HUES6 (cell line): ENCODE results near the gene TOE1.

ENCODE experiments used
- H3K27ac ChIP-seq: 2 replicates; pipeline ENCODE4 v1.7.0; 2013; ENCODE audit warnings: low read depth, mild to moderate bottlenecking, low read length, inconsistent platforms
- H3K27me3 ChIP-seq: 2 replicates; pipeline ENCODE4 v1.6.1; 2013; ENCODE audit warnings: low read length; ENCODE audit not compliant: control insufficient read depth, insufficient read depth
- H3K36me3 ChIP-seq: 2 replicates; pipeline ENCODE4 v1.6.1; 2013; ENCODE audit warnings: low read length; ENCODE audit not compliant: control insufficient read depth, insufficient read depth
- H3K4me1 ChIP-seq: 2 replicates; pipeline ENCODE4 v1.6.1; 2013; ENCODE audit warnings: low read length; ENCODE audit not compliant: control insufficient read depth, insufficient read depth
- H3K4me3 ChIP-seq: 2 replicates; pipeline ENCODE4 v1.5.1; 2013; ENCODE audit warnings: low read depth, low read length
- H3K9ac ChIP-seq: one replicate; pipeline ENCODE4 v1.6.1; 2013; ENCODE audit warnings: mild to moderate bottlenecking, low read length
- H3K9me3 ChIP-seq: 2 replicates; pipeline ENCODE4 v1.6.1; 2013; ENCODE audit warnings: low read depth, low read length; ENCODE audit not compliant: control insufficient read depth, insufficient read depth

The TOE1 gene

DNA sequence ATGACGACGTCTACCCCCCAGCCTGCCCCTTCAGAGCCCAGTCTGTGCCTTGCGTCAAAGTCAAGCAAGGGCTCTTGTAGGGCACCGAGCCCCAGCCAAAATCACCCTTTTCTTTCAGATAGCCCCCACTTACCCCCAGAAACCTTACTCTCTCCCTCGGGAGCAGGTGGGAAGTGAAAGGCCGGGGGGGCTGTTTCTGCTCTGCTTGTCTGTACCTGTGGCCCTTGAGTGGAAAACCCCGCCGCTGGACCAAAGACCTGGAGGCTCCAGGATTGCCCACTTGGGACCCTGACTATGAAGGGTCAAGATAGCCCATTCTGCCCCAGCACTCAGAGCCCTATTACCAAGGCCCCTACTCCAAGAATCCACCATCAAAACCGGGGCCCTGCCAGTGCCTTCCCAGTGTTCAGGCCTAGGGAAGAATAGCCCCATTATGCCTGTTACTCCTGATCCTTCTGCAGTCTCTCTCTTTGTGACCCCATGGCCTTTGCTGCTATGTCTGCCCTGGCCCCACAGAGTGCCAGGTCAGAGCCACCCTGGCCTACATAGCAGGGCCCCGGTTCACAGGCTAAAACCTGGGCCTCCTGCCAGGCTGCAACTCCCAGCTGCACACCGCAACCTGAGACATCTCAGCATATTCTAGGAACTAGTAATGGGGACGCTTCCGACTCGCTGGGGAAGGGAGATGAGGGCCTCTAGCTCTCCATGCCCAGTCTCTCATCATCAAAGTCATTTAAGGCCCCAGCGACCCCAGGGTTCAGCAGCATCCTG, 35.5 kb upstream of the TOE1 start:
- Histone ChIP-seq H3K4me3 (peak overlapping the region; percentile 82), H3K27ac (peak overlapping the region; percentile 87; the same call in 1 of the 2 replicates), H3K27me3 (no peaks in the 10 kb centered on the region), H3K9me3 (no peaks in the 10 kb centered on the region), H3K9ac (peak overlapping the region; percentile 90), H3K4me1 (peaks cover 47% of the 10 kb centered on the region), H3K36me3 (no peaks in the 10 kb centered on the region)

DNA sequence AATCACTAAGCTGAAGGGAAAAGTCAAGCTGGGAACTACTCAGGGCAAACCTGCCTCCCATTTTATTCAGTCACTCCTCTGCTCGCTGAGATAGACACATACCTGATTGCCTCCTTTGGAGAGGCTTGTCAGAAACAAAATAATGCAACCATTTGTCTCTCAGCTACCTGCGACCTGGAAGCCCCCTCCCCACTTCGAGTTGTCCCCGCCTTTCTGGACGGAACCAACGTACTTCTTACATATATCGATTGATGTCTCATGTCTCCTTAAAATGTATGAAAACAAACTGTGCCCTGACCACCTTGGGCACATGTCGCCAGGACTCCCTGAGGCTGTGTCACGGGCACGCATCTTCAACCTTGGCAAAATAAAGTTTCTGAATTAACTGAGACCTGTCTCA, 34.7 kb upstream of the TOE1 start:
- Histone ChIP-seq H3K4me1 (peaks cover 47% of the 10 kb centered on the region), H3K27ac (peak overlapping the region; percentile 15; the same call in 1 of the 2 replicates), H3K9me3 (no peaks in the 10 kb centered on the region; the same call in 1 of the 2 replicates), H3K4me3 (no peak overlapping the region), H3K36me3 (no peaks in the 10 kb centered on the region), H3K9ac (peak overlapping the region; percentile 90), H3K27me3 (no peaks in the 10 kb centered on the region)

DNA sequence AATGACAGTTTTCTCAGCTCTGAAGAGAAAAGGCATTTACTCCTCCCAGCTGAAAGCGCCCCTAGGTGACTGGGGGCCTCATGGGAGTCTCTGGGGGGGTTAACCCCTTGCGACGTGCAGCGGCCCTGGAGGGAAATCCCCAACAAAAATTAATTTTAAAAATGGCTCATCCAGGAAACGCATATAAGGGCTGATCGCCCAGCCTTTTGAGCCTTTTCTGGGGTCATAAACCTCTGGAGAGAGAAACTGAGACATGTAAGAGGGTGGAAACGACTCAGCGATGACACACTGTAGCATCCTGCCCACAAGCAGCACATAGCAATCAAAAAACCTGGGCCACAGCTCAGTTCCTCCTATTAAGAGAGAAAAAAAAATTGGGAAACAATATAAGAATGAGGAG, 33.7 kb upstream of the TOE1 start:
- peak overlapping the region; percentile 64; the same call in 1 of the 2 replicates for H3K27ac ChIP-seq
- peak overlapping the region; percentile 90 for H3K9ac ChIP-seq
- peak overlapping the region; percentile 29; the same call in 1 of the 2 replicates for H3K4me3 ChIP-seq
- no peaks in the 10 kb centered on the region for H3K36me3 ChIP-seq
- H3K27me3 ChIP-seq, result no peaks in the 10 kb centered on the region
- H3K4me1 ChIP-seq, result peaks cover 47% of the 10 kb centered on the region
- H3K9me3 ChIP-seq, result peaks cover 4% of the 10 kb centered on the region; the same call in 1 of the 2 replicates

GRCh38 chr1:45306905-45307304, 33.1 kb upstream of the TOE1 start:
- Histone ChIP-seq H3K36me3 (no peaks in the 10 kb centered on the region), H3K27me3 (no peaks in the 10 kb centered on the region), H3K9me3 (peaks cover 4% of the 10 kb centered on the region; the same call in 1 of the 2 replicates), H3K27ac (peak overlapping the region; percentile 64; the same call in 1 of the 2 replicates), H3K4me3 (peak overlapping the region; percentile 29; the same call in 1 of the 2 replicates), H3K4me1 (peaks cover 42% of the 10 kb centered on the region), H3K9ac (no peak overlapping the region)

- H3K4me3 ChIP-seq, result no peak overlapping the region
- no peaks in the 10 kb centered on the region; the same call in 1 of the 2 replicates for H3K4me1 ChIP-seq
- H3K36me3 ChIP-seq, result peaks cover 15% of the 10 kb centered on the region; the same call in 1 of the 2 replicates
- H3K27me3 ChIP-seq, result no peaks in the 10 kb centered on the region
- H3K27ac ChIP-seq, result peak overlapping the region; percentile 83; the same call in 1 of the 2 replicates
- H3K9me3 ChIP-seq, result peaks cover 4% of the 10 kb centered on the region; the same call in 1 of the 2 replicates
- no peak overlapping the region for H3K9ac ChIP-seq
Measured at GRCh38 chr1:45314266-45314665, 25.7 kb upstream of the TOE1 start.

DNA sequence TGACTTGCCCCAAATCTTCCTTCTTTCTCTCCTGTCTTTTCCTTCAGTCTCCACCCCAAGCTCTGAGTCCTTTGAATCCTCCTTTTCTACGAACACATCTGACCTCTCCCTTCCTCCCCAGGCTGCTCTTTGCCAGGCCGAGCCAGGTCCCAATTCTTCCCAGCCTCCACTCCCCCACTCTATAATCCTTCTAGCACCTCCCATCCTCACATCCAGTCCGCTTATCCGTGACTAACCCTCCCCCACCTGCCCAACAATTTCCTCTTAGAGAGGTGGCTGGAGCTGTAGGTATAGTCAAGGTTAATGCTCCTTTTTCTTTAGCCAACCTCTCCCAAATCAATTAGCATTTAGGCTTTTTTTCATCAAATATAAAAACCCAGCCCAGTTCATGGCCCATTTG, 22.8 kb upstream of the TOE1 start:
- Histone ChIP-seq H3K27me3 (no peaks in the 10 kb centered on the region), H3K27ac (peak overlapping the region; percentile 91; the same call in 1 of the 2 replicates), H3K36me3 (peaks cover 34% of the 10 kb centered on the region; the same call in 1 of the 2 replicates), H3K9me3 (no peaks in the 10 kb centered on the region), H3K4me1 (peaks cover 24% of the 10 kb centered on the region), H3K9ac (peak overlapping the region; percentile 98), H3K4me3 (peak overlapping the region; percentile 81; the same call in 1 of the 2 replicates)

GRCh38 chr1:45319761-45320160, 20.2 kb upstream of the TOE1 start:
- Histone ChIP-seq H3K27ac (peak overlapping the region; percentile 93; the same call in 1 of the 2 replicates), H3K4me1 (peaks cover 24% of the 10 kb centered on the region), H3K27me3 (no peaks in the 10 kb centered on the region), H3K9ac (peak overlapping the region; percentile 98), H3K9me3 (no peaks in the 10 kb centered on the region; the same call in 1 of the 2 replicates), H3K4me3 (peak overlapping the region; percentile 81; the same call in 1 of the 2 replicates), H3K36me3 (peaks cover 34% of the 10 kb centered on the region; the same call in 1 of the 2 replicates)

DNA sequence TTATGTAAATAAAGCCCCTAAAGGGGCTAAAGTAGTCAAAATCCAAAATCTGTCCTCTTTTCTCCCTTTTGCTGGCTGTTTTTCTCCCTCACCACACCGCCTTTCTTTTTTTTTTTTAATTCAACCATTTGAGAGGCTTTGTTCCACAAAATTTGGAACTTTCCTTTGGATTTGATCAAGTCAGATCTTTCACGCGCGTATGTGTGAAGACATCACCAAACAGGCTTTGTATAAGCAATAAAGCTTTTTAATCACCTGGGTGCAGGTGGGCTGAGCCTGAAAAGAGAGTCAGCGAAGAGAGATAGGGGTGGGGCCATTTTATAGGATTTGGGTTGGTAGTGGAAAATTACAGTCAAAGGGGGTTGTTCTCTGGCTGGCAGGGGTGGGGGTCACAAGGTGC, 18.5 kb upstream of the TOE1 start:
- Histone ChIP-seq H3K9ac (peak overlapping the region; percentile 68), H3K4me1 (peaks cover 36% of the 10 kb centered on the region), H3K36me3 (peaks cover 34% of the 10 kb centered on the region; the same call in 1 of the 2 replicates), H3K4me3 (peak overlapping the region; percentile 81; the same call in 1 of the 2 replicates), H3K27ac (peak overlapping the region; percentile 93), H3K9me3 (no peaks in the 10 kb centered on the region; the same call in 1 of the 2 replicates), H3K27me3 (no peaks in the 10 kb centered on the region)

GRCh38 chr1:45322486-45323040, 17.4 kb upstream of the TOE1 start:
- Histone ChIP-seq H3K9me3 (no peaks in the 10 kb centered on the region; the same call in 1 of the 2 replicates), H3K4me1 (peaks cover 46% of the 10 kb centered on the region), H3K36me3 (peaks cover 33% of the 10 kb centered on the region; the same call in 1 of the 2 replicates), H3K27ac (no peak overlapping the region; the same call in 1 of the 2 replicates), H3K4me3 (no peak overlapping the region), H3K27me3 (no peaks in the 10 kb centered on the region), H3K9ac (no peak overlapping the region)

DNA sequence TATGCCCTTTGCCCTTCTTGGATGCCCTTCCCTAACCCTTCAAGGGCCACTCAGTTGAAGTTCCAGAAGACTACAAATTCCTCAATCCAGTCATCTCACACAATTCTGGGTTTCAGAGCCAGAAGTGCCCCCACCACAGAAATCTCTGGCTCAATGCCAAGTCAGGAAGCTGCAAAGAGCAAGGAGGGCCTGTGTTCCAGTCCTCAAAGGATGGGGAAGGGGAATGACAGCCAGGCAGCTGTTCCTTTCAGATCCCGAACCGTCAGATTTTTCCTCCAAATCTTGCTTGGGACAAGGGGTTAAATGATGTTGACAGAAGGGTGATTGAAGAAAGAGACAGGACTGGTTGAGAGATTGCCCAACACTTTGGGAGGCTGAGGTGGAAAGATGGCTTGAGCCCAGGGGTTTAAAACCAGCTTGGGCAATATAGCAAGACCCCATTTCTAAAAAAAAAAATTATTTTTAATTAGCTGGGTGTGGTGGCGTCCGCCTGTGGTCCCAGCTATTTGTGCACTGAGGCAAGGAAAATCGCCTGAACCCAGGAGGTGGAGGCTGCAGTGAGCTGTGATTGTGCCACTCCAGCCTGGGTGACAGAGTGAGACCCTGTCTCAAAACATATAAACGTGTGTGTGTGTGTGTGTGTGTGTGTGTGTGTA, 14.0 kb upstream of the TOE1 start:
- Histone ChIP-seq H3K27me3 (no peaks in the 10 kb centered on the region), H3K4me3 (peak overlapping the region; percentile 61), H3K9me3 (no peaks in the 10 kb centered on the region; the same call in 1 of the 2 replicates), H3K36me3 (peaks cover 9% of the 10 kb centered on the region), H3K27ac (no peak overlapping the region; the same call in 1 of the 2 replicates), H3K4me1 (peaks cover 52% of the 10 kb centered on the region), H3K9ac (peak overlapping the region; percentile 85)
